ENCODE measurements around the gene E2F6.

Gene E2F6

DNA sequence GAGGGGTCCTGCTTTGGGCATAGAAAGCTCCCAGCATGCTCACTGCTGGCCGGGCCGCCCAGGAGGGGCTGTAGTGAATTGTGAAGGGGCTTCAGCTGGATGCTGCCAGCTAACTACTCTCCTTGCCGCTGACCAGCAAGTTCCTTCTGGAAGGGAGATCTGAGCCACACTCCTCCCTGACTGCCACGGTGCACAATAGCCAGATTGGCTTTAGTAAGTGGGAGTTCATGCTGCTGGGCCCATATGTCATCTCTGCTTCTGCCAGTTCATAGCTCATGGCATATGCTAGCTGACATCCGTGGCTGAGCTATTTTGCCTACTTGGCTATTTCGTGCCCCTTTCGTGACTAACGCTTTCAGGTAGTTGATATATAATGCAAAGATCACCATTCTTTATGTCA lies 69.9 kb downstream of the E2F6 start:
- TF ChIP-seq ZNF302 (tag by site-specific recombination; IDR thresholded peaks at IDR 0.05; ENCODE audit: low read depth) (no peak), ZNF624 (tag by site-specific recombination; IDR thresholded peaks at IDR 0.05) (no peak), ZNF223 (tag by site-specific recombination; IDR thresholded peaks at IDR 0.05) (no peak), ZFP41 (tag by site-specific recombination; IDR thresholded peaks at IDR 0.05; ENCODE audit: borderline replicate concordance) (no peak), ZNF155 (tag by site-specific recombination; IDR thresholded peaks at IDR 0.05) (no peak), KLF7 (tag by site-specific recombination; IDR thresholded peaks at IDR 0.05; ENCODE audit: borderline replicate concordance) (no peak), KLF16 (tag by site-specific recombination; IDR thresholded peaks at IDR 0.05) (no peak), ZBTB17 (tag by site-specific recombination; IDR thresholded peaks at IDR 0.05) (no peak), IKZF3 (tag by site-specific recombination; IDR thresholded peaks at IDR 0.05) (no peak), ZNF138 (tag by site-specific recombination; IDR thresholded peaks at IDR 0.05; ENCODE audit: borderline replicate concordance) (no peak), SP7 (tag by site-specific recombination; IDR thresholded peaks at IDR 0.05) (no peak), ZNF350 (tag by site-specific recombination; IDR thresholded peaks at IDR 0.05) (no peak)
- TF ChIP-seq, protein P1, sequence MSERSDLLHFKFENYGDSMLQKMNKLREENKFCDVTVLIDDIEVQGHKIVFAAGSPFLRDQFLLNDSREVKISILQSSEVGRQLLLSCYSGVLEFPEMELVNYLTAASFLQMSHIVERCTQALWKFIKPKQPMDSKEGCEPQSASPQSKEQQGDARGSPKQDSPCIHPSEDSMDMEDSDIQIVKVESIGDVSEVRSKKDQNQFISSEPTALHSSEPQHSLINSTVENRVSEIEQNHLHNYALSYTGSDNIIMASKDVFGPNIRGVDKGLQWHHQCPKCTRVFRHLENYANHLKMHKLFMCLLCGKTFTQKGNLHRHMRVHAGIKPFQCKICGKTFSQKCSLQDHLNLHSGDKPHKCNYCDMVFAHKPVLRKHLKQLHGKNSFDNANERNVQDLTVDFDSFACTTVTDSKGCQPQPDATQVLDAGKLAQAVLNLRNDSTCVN (tag by site-specific recombination; optimal IDR thresholded peaks at IDR 0.05): no peak
- TF ChIP-seq, protein P2, sequence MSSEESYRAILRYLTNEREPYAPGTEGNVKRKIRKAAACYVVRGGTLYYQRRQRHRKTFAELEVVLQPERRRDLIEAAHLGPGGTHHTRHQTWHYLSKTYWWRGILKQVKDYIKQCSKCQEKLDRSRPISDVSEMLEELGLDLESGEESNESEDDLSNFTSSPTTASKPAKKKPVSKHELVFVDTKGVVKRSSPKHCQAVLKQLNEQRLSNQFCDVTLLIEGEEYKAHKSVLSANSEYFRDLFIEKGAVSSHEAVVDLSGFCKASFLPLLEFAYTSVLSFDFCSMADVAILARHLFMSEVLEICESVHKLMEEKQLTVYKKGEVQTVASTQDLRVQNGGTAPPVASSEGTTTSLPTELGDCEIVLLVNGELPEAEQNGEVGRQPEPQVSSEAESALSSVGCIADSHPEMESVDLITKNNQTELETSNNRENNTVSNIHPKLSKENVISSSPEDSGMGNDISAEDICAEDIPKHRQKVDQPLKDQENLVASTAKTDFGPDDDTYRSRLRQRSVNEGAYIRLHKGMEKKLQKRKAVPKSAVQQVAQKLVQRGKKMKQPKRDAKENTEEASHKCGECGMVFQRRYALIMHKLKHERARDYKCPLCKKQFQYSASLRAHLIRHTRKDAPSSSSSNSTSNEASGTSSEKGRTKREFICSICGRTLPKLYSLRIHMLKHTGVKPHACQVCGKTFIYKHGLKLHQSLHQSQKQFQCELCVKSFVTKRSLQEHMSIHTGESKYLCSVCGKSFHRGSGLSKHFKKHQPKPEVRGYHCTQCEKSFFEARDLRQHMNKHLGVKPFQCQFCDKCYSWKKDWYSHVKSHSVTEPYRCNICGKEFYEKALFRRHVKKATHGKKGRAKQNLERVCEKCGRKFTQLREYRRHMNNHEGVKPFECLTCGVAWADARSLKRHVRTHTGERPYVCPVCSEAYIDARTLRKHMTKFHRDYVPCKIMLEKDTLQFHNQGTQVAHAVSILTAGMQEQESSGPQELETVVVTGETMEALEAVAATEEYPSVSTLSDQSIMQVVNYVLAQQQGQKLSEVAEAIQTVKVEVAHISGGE (tag by site-specific recombination; conservative IDR thresholded peaks at IDR 0.05; ENCODE audit: low read depth): no peak
- TF ChIP-seq, protein P3, sequence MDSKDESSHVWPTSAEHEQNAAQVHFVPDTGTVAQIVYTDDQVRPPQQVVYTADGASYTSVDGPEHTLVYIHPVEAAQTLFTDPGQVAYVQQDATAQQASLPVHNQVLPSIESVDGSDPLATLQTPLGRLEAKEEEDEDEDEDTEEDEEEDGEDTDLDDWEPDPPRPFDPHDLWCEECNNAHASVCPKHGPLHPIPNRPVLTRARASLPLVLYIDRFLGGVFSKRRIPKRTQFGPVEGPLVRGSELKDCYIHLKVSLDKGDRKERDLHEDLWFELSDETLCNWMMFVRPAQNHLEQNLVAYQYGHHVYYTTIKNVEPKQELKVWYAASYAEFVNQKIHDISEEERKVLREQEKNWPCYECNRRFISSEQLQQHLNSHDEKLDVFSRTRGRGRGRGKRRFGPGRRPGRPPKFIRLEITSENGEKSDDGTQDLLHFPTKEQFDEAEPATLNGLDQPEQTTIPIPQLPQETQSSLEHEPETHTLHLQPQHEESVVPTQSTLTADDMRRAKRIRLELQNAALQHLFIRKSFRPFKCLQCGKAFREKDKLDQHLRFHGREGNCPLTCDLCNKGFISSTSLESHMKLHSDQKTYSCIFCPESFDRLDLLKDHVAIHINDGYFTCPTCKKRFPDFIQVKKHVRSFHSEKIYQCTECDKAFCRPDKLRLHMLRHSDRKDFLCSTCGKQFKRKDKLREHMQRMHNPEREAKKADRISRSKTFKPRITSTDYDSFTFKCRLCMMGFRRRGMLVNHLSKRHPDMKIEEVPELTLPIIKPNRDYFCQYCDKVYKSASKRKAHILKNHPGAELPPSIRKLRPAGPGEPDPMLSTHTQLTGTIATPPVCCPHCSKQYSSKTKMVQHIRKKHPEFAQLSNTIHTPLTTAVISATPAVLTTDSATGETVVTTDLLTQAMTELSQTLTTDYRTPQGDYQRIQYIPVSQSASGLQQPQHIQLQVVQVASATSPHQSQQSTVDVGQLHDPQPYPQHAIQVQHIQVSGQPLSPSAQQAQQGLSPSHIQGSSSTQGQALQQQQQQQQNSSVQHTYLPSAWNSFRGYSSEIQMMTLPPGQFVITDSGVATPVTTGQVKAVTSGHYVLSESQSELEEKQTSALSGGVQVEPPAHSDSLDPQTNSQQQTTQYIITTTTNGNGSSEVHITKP (tag by site-specific recombination; IDR thresholded peaks at IDR 0.05): no peak
- Histone ChIP-seq H3K36me3 (ENCODE audit: control insufficient read depth in 2 of 2, insufficient read depth in 1 of 2, low read length in 2 of 2) (no peaks in the 10 kb centered on the region), H3K27ac (ENCODE audit: extremely low read depth, low read depth, low read length) (no peak overlapping the region), H3K4me3 (ENCODE audit: low read depth, low read length) (no peak overlapping the region), H3K9me3 (ENCODE audit: control insufficient read depth, insufficient read depth, low read depth, low read length) (no peaks in the 10 kb centered on the region), H3K4me1 (ENCODE audit: control insufficient read depth, insufficient read depth, low read length) (no peaks in the 10 kb centered on the region)
- ChIA-PET CTCF (no interaction called here), POLR2A (interaction anchor here (1.0 kb wide), 1 partner anchor 22 kb away, joined by 3 read pairs; no protein-coding TSS in a partner anchor)

DNA sequence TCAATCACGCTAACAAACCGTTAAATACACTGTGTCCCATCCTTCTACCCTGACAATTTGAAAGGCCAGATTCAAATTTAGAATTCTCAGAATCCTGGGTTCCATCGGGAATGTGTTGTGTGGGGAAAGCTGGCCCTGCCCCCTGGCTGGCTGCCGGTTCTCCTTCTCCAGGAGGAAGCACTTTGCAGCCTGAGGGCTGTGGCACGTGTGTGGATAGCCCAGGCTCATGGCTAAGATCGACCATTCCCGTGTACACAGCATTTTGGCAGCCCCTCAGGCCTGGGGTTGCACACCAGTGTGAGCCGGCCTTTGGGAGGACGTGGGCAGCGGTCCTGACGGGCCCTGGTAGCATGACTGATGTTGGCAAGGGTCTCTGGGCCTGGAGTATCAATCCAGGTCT lies 70.6 kb downstream of the E2F6 start:
- POLR2A ChIA-PET: no interaction called here
- no peaks in the 10 kb centered on the region for H3K4me1 ChIP-seq (ENCODE audit: control insufficient read depth, insufficient read depth, low read length)
- CTCF ChIA-PET: no interaction called here

More for the DNA sequence above, 70.6 kb downstream of the E2F6 start:
- TF ChIP-seq ZNF24 (tag by site-specific recombination; IDR thresholded peaks at IDR 0.05) (no peak), SP7 (tag by site-specific recombination; IDR thresholded peaks at IDR 0.05) (no peak), ZNF2 (tag by site-specific recombination; IDR thresholded peaks at IDR 0.05) (no peak), ZNF391 (tag by site-specific recombination; IDR thresholded peaks at IDR 0.05; ENCODE audit: borderline replicate concordance, low read depth) (no peak), SALL2 (tag by site-specific recombination; IDR thresholded peaks at IDR 0.05; ENCODE audit: borderline replicate concordance) (no peak)
- H3K27ac ChIP-seq (ENCODE audit: extremely low read depth, low read depth, low read length): no peak overlapping the region
- no peaks in the 10 kb centered on the region for H3K9me3 ChIP-seq (ENCODE audit: control insufficient read depth, insufficient read depth, low read depth, low read length)
- no peaks in the 10 kb centered on the region for H3K36me3 ChIP-seq (ENCODE audit: control insufficient read depth in 2 of 2, insufficient read depth in 1 of 2, low read length in 2 of 2)
- H3K4me3 ChIP-seq (ENCODE audit: low read depth, low read length): no peak overlapping the region

Measured in HEK293 (cell line).